HepG2 (cell line): Measurements from ENCODE around the gene HDAC4. TPM values are rescaled to one million over a fixed set of nuclear protein-coding genes. Genes with fewer than 3 reads are reported as not detected.

ENCODE experiments used
- ATAC-seq: fragments of 200-7000 bp; cut with Tn5 transposase; 3 replicates; pipeline ENCODE4 v1.9.1; 2020; ENCODE audit warnings: mild to moderate bottlenecking, moderate library complexity
- BruUV-seq: library from RNA; stranded (reverse); fragments of 400-500 nt; replicated peaks from 2 replicates; lab custom pipeline; 2021; lab: Mats Ljungman, UMichigan
- CTCF ChIA-PET: fragments of 300-600 bp; formaldehyde crosslinking; extraction: SDS; loops from one replicate; lab custom pipeline; 2021; ENCODE audit warnings: low total read pairs, inconsistent platforms, low intra/inter-chr PET ratio; lab: Yijun Ruan, JAX
- POLR2A ChIA-PET: fragments of 350-600 bp; sonication (Branson Sonifier 250); formaldehyde crosslinking; loops from one replicate; lab custom pipeline; 2020; ENCODE audit warnings: antibody characterized with exemption, inconsistent platforms; lab: Yijun Ruan, JAX
- DNase-seq: peaks from one replicate; pipeline ENCODE4 v3.0.0-alpha.2; 2015; ENCODE audit warnings: low spot score
- FAIRE-seq: peaks from 3 replicates; lab custom pipeline; 2011; peaks lifted over from hg19 to GRCh38; lab: Jason Lieb, UNC
- H2AFZ ChIP-seq: one replicate; pipeline ENCODE4 v1.6.1; 2011; ENCODE audit warnings: low read length, inconsistent platforms
- H3K27ac ChIP-seq: fragments of 300-600 bp; 3 replicates; pipeline ENCODE4 v1.8.0; 2011; ENCODE audit warnings: mixed run types, mild to moderate bottlenecking, mixed read lengths, low read length, inconsistent platforms; ENCODE audit not compliant: insufficient read depth; ENCODE audit errors: extremely low read length
- H3K27me3 ChIP-seq, 2 experiments: fragments of 200-600 bp in 1 of 2; 2 replicates in 1 of 2; 3 replicates in 1 of 2; pipeline versions ENCODE4 v1.6.0 to v1.8.0; 2011; ENCODE audit warnings: low read length in 2 of 2, mild to moderate bottlenecking in 2 of 2, moderate library complexity in 2 of 2, inconsistent platforms in 1 of 2; ENCODE audit not compliant: insufficient read depth in 2 of 2, control insufficient read depth in 1 of 2
- H3K36me3 ChIP-seq, 2 experiments: fragments of 200-600 bp in 1 of 2; replicated peaks in 1 of 2; 2 replicates in 1 of 2; 3 replicates in 1 of 2; pipeline versions ENCODE4 v1.5.1 to v1.8.0; 2011; ENCODE audit warnings: low read length in 2 of 2, inconsistent platforms in 1 of 2; ENCODE audit not compliant: insufficient read depth in 2 of 2, control insufficient read depth in 1 of 2
- H3K4me1 ChIP-seq: 2 replicates; pipeline ENCODE4 v1.5.1; 2012; ENCODE audit warnings: low read length, inconsistent platforms; ENCODE audit not compliant: insufficient read depth
- H3K4me2 ChIP-seq: 2 replicates; pipeline ENCODE4 v1.6.0; 2011; ENCODE audit warnings: low read depth, low read length, inconsistent platforms
- H3K4me3 ChIP-seq, 3 experiments: fragments of 200-600 bp in 1 of 3; sonication (generic), shearing (Covaris generic) in 1 of 3; replicated peaks in 1 of 3; 2 replicates each; pipeline ENCODE4 v1.5.1; 2011 to 2016; ENCODE audit warnings: low read length in 3 of 3, inconsistent platforms in 2 of 3, low read depth in 2 of 3, mild to moderate bottlenecking in 2 of 3, control low read depth in 1 of 3, mixed read lengths in 1 of 3; ENCODE audit not compliant: insufficient read depth in 1 of 3
- H3K79me2 ChIP-seq: one replicate; pipeline ENCODE4 v1.6.1; 2011; ENCODE audit warnings: low read length, inconsistent platforms; ENCODE audit not compliant: insufficient read depth
- H3K9ac ChIP-seq: 2 replicates; pipeline ENCODE4 v1.6.0; 2011; ENCODE audit warnings: mild to moderate bottlenecking, low read depth, low read length, inconsistent platforms; ENCODE audit not compliant: insufficient read depth
- H3K9me3 ChIP-seq: 2 replicates; pipeline ENCODE4 v1.5.1; 2012; ENCODE audit warnings: mild to moderate bottlenecking, low read length
- H4K20me1 ChIP-seq: 2 replicates; pipeline ENCODE4 v1.6.0; 2011; ENCODE audit warnings: inconsistent platforms, mild to moderate bottlenecking, low read length, moderate library complexity; ENCODE audit not compliant: insufficient read depth
- AGO2 ChIP-seq: fragments of 200-400 bp; formaldehyde crosslinking; optimal IDR thresholded peaks from 2 replicates; pipeline ENCODE3; 2017; ENCODE audit warnings: mild to moderate bottlenecking, low read depth, low read length, moderate library complexity
- CAMTA2 ChIP-seq: sonication (generic); formaldehyde crosslinking; IDR thresholded peaks from 2 replicates; pipeline ENCODE4 v1.4.0; 2020; ENCODE audit warnings: mild to moderate bottlenecking, missing genetic modification reagents, borderline replicate concordance
- IRX3 ChIP-seq: sonication (generic); formaldehyde crosslinking; IDR thresholded peaks from 2 replicates; pipeline ENCODE4 v1.8.1; 2023; ENCODE audit warnings: mild to moderate bottlenecking, low read depth, missing genetic modification reagents, borderline replicate concordance
- MED1 ChIP-seq: sonication (generic); formaldehyde crosslinking; IDR thresholded peaks from 2 replicates; pipeline ENCODE4 v1.4.0; 2020; ENCODE audit warnings: missing genetic modification reagents
- MED13 ChIP-seq: sonication (generic); formaldehyde crosslinking; IDR thresholded peaks from 2 replicates; pipeline ENCODE4 v1.5.0; 2020; ENCODE audit warnings: missing genetic modification reagents
- RAD51 ChIP-seq: fragments of 450-650 bp; IDR thresholded peaks from 2 replicates; pipeline ENCODE4 v1.6.1; 2016; ENCODE audit warnings: borderline replicate concordance
- RBM22 ChIP-seq: fragments of 200-400 bp; formaldehyde crosslinking; optimal IDR thresholded peaks from 2 replicates; pipeline ENCODE3; 2017; ENCODE audit warnings: mild to moderate bottlenecking, low read length, moderate library complexity
- SIX4 ChIP-seq: sonication (generic); formaldehyde crosslinking; IDR thresholded peaks from 2 replicates; pipeline ENCODE4 v1.4.0; 2020; ENCODE audit warnings: missing genetic modification reagents
- SP140L ChIP-seq: sonication (generic); formaldehyde crosslinking; IDR thresholded peaks from 2 replicates; pipeline ENCODE4 v1.4.0; 2020; ENCODE audit warnings: missing genetic modification reagents, borderline replicate concordance
- ZFP37 ChIP-seq: sonication (generic); formaldehyde crosslinking; IDR thresholded peaks from 2 replicates; pipeline ENCODE4 v1.4.0; 2020; ENCODE audit warnings: missing genetic modification reagents, borderline replicate concordance
- ZNF564 ChIP-seq: sonication (generic); formaldehyde crosslinking; IDR thresholded peaks from 2 replicates; pipeline ENCODE4 v1.8.1; 2023; ENCODE audit warnings: mild to moderate bottlenecking, missing genetic modification reagents
- WGBS: methylation state at CpG from one replicate; pipeline ENCODE4 v1.1.6; 2017; ENCODE audit warnings: low lambda C conversion rate; 5-methylcytosine and 5-hydroxymethylcytosine counted together
- in situ Hi-C: cut with HindIII; loops from 2 replicates; pipeline ENCODE4 v1.10.0; 2017; ENCODE audit warnings: low pct_unique_long_range_greater_than_20kb; ENCODE audit not compliant: extremely low pct_ligation_motif_present
- intact Hi-C: fragments of 100-400 bp; cut with micrococcal nuclease; formaldehyde crosslinking; loops from one replicate; pipeline ENCODE4 v1.10.0; 2022; ENCODE audit not compliant: unreplicated experiment
- polyA plus RNA-seq, 8 experiments: library from polyadenylated mRNA; depleted of rRNA in 3 of 8; stranded (reverse) in 7 of 8; unstranded in 1 of 8; fragments of >200 nt; fragmentation: Illumina TruSeq in 4 of 8; extraction: Trizol in 4 of 8; gene quantifications; 2 replicates each; pipeline versions ENCODE4 v1.2.1 to v1.2.3, GENCODE V29; 2011 to 2016; ENCODE audit warnings: low read depth in 4 of 8, missing spikeins in 1 of 8, mixed read lengths in 1 of 8; ENCODE audit not compliant: insufficient read depth in 1 of 8
- total RNA-seq, 5 experiments: library from RNA; depleted of rRNA; stranded (reverse); fragments of >200 nt; fragmentation: Illumina TruSeq; extraction: Trizol; gene quantifications; 2 replicates each; pipeline ENCODE4 v1.2.3, GENCODE V29; 2016; ENCODE audit warnings: low read depth in 1 of 5

The HDAC4 gene
- total and polyA plus RNA-seq, 2 of the 13 experiments (the other 11 are each of a cell fraction or from before 2014, with no cell fraction given): 10.1 to 11.5 TPM

GRCh38 chr2:239343460-239343859, 57.4 kb downstream of the HDAC4 start:
- ATAC-seq (no peak), FAIRE-seq (no peak), DNase-seq (no peak)
- CTCF ChIA-PET: no interaction called here
- H3K4me2 ChIP-seq: no peak overlapping the region
- H3K9ac ChIP-seq: no peak overlapping the region
- no TSS peak for BruUV-seq
- peaks cover 33% of the 10 kb centered on the region; the same call in 1 of the 2 replicates for H4K20me1 ChIP-seq
- H3K27ac ChIP-seq: no peak overlapping the region
- H3K4me1 ChIP-seq: peaks cover 5% of the 10 kb centered on the region
- H3K27me3 ChIP-seq: no peaks in the 10 kb centered on the region
- no peaks in the 10 kb centered on the region for H3K9me3 ChIP-seq
- no peak overlapping the region for H2AFZ ChIP-seq
- intact Hi-C loops (no loop called here), in situ Hi-C loops (no loop called here)
- H3K36me3 ChIP-seq: peaks cover 0 to 4% of the 10 kb centered on the region in 2 experiments; a peak in 3 of 5 replicates
- peak; percentile 50 for TF ChIP-seq RBM22
- no peak for TF ChIP-seq MED13
- TF ChIP-seq MED1 (CRISPR knock-in tag): no peak
- TF ChIP-seq AGO2: peak; percentile 39
- no peak for TF ChIP-seq RAD51
- TF ChIP-seq CAMTA2 (CRISPR knock-in tag): no peak
- TF ChIP-seq SP140L (CRISPR knock-in tag): no peak
- TF ChIP-seq SIX4: no peak
- POLR2A ChIA-PET: no interaction called here
- 94% methylated on average over 10 of the region's 10 CpGs for WGBS
- peaks cover 38% of the 10 kb centered on the region for H3K79me2 ChIP-seq
- no peak overlapping the region for H3K4me3 ChIP-seq

GRCh38 chr2:239341840-239342239, 59.0 kb downstream of the HDAC4 start:
- Histone ChIP-seq H3K79me2 (peaks cover 41% of the 10 kb centered on the region), H3K27me3 (no peaks in the 10 kb centered on the region), H4K20me1 (peaks cover 42% of the 10 kb centered on the region; the same call in 1 of the 2 replicates), H3K4me1 (peaks cover 11% of the 10 kb centered on the region)
- BruUV-seq: no TSS peak
- intact Hi-C loops: no loop called here
- DNase-seq: no peak
- no peak for FAIRE-seq
- POLR2A ChIA-PET: no interaction called here
- TF ChIP-seq IRX3 (CRISPR knock-in tag) (no peak), ZFP37 (CRISPR knock-in tag) (no peak), ZNF564 (CRISPR knock-in tag) (peak; percentile 90; the same call in 1 of the 2 replicates)
- TF ChIP-seq, all 625 proteins: peak for 1
- H3K9ac ChIP-seq: no peak overlapping the region
- no peaks in the 10 kb centered on the region for H3K9me3 ChIP-seq
- H2AFZ ChIP-seq: no peak overlapping the region
- no peak overlapping the region for H3K4me2 ChIP-seq
- ATAC-seq: no peak
- H3K36me3 ChIP-seq: peaks cover 0 to 4% of the 10 kb centered on the region in 2 experiments; a peak in 3 of 5 replicates
- CTCF ChIA-PET: no interaction called here
- in situ Hi-C loops: no loop called here
- 93% methylated on average over 2 of the region's 2 CpGs for WGBS
- H3K4me3 ChIP-seq: no peak overlapping the region
- H3K27ac ChIP-seq: no peak overlapping the region
